PC-9 (cell line): ENCODE measurements around the gene ALG5. TPM values are rescaled to one million over a fixed set of nuclear protein-coding genes. Genes with fewer than 3 reads are reported as not detected.

ENCODE experiments used
- BruUV-seq: library from RNA; stranded (reverse); fragments of 400-500 nt; replicated peaks from 2 replicates; lab custom pipeline; 2021; lab: Mats Ljungman, UMichigan
- CTCF ChIA-PET: fragments of 300-600 bp; sonication (Branson Sonifier 250); formaldehyde crosslinking; loops from one replicate; lab custom pipeline; 2022; ENCODE audit warnings: antibody characterized with exemption; lab: Charles Lee
- POLR2A ChIA-PET: fragments of 300-600 bp; sonication (Branson Sonifier 250); formaldehyde crosslinking; loops from one replicate; lab custom pipeline; 2022; ENCODE audit warnings: antibody characterized with exemption; ENCODE audit not compliant: unreplicated experiment; lab: Charles Lee
- DNase-seq, 2 experiments: peaks; one replicate each; pipeline versions ENCODE4 v3.0.0 to v3.0.0-alpha.2; 2015 to 2022; ENCODE audit warnings: mixed read lengths in 1 of 2
- H2AFZ ChIP-seq: fragments of 200-600 bp; sonication (generic); 2 replicates; pipeline ENCODE4 v1.8.1; 2017; ENCODE audit warnings: antibody characterized with exemption
- H3F3A ChIP-seq: fragments of 200-600 bp; sonication (generic); 2 replicates; pipeline ENCODE4 v1.8.1; 2017; ENCODE audit warnings: antibody characterized with exemption, mild to moderate bottlenecking, low read depth; ENCODE audit not compliant: insufficient read depth
- H3K27ac ChIP-seq: fragments of 200-600 bp; sonication (generic); 2 replicates; pipeline ENCODE4 v1.6.1; 2016; ENCODE audit warnings: mixed run types
- H3K27me3 ChIP-seq: fragments of 200-600 bp; sonication (generic); 2 replicates; pipeline ENCODE4 v1.6.1; 2016; ENCODE audit warnings: low read depth, mixed run types; ENCODE audit not compliant: insufficient read depth
- H3K36me3 ChIP-seq: fragments of 200-600 bp; sonication (generic); 2 replicates; pipeline ENCODE4 v1.6.1; 2016; ENCODE audit warnings: low read depth, mixed run types
- H3K4me1 ChIP-seq: fragments of 200-600 bp; sonication (generic); replicated peaks from 2 replicates; pipeline ENCODE4 v1.6.1; 2016; ENCODE audit warnings: mixed run types; ENCODE audit not compliant: insufficient read depth
- H3K4me2 ChIP-seq: fragments of 200-600 bp; sonication (generic); 2 replicates; pipeline ENCODE4 v1.6.1; 2017; ENCODE audit warnings: mixed run types
- H3K4me3 ChIP-seq: fragments of 200-600 bp; sonication (generic); 2 replicates; pipeline ENCODE4 v1.6.1; 2016; ENCODE audit warnings: mixed run types
- H3K79me2 ChIP-seq: fragments of 200-600 bp; sonication (generic); 2 replicates; pipeline ENCODE4 v1.6.1; 2017; ENCODE audit warnings: low read depth, mixed run types
- H3K9me2 ChIP-seq: fragments of 200-600 bp; sonication (generic); 2 replicates; pipeline ENCODE4 v1.8.1; 2017; ENCODE audit warnings: mild to moderate bottlenecking; ENCODE audit not compliant: insufficient read depth
- H3K9me3 ChIP-seq: fragments of 200-600 bp; sonication (generic); 2 replicates; pipeline ENCODE4 v1.8.1; 2016; ENCODE audit warnings: low read depth; ENCODE audit not compliant: insufficient read depth
- H4K20me1 ChIP-seq: fragments of 200-600 bp; sonication (generic); 2 replicates; pipeline ENCODE4 v1.8.1; 2017; ENCODE audit not compliant: insufficient read depth
- EZH2 ChIP-seq: fragments of 200-600 bp; sonication (generic); IDR thresholded peaks from 2 replicates; pipeline ENCODE4 v1.8.0; 2017; ENCODE audit warnings: antibody characterized with exemption, low read depth
- intact Hi-C: fragments of 100-400 bp; cut with micrococcal nuclease; formaldehyde crosslinking; loops from one replicate; pipeline ENCODE4 v1.10.0; 2022; ENCODE audit not compliant: unreplicated experiment
- total RNA-seq: library from RNA; stranded (reverse); gene quantifications from 2 replicates; pipeline ENCODE4 v1.2.3, GENCODE V29; 2021
- TF ChIP-seq, protein P1 (sequence below): fragments of 200-600 bp; sonication (generic); conservative IDR thresholded peaks from 2 replicates; pipeline ENCODE4 v1.6.1; 2017; ENCODE audit warnings: mixed run types, antibody characterized with exemption, mild to moderate bottlenecking, moderate library complexity

Gene ALG5
- total RNA-seq, 1 experiment from 2014 or later, result 18.8 TPM

DNA sequence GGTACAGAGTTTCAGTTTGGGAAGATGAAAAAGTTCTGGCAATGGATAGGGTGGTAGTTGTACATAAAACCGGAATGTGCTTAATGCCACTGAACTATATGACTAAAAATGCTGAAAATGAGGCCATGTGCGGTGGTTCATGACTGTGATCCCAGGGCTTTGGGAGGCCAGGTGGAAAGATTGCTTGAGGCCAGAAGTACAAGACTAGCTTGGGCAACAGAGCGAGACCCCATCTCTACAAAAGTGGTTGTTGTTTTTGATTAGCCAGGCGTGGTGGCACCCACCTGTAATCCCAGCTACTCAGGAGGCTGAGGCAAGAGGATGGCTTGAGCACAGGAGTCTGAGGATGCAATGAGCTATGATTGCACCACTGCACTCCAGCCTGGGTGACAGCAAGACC lies 91.9 kb downstream of the ALG5 start:
- Histone ChIP-seq H3K4me1 (no peaks in the 10 kb centered on the region), H3K27ac (no peak overlapping the region), H4K20me1 (no peaks in the 10 kb centered on the region), H3K4me2 (no peak overlapping the region), H3K36me3 (no peaks in the 10 kb centered on the region), H2AFZ (no peak overlapping the region), H3K4me3 (no peak overlapping the region), H3K27me3 (no peaks in the 10 kb centered on the region), H3K79me2 (no peaks in the 10 kb centered on the region), H3K9me3 (no peaks in the 10 kb centered on the region; the same call in 1 of the 2 replicates), H3F3A (no peaks in the 10 kb centered on the region), H3K9me2 (no peaks in the 10 kb centered on the region)
- TF ChIP-seq, protein P1, sequence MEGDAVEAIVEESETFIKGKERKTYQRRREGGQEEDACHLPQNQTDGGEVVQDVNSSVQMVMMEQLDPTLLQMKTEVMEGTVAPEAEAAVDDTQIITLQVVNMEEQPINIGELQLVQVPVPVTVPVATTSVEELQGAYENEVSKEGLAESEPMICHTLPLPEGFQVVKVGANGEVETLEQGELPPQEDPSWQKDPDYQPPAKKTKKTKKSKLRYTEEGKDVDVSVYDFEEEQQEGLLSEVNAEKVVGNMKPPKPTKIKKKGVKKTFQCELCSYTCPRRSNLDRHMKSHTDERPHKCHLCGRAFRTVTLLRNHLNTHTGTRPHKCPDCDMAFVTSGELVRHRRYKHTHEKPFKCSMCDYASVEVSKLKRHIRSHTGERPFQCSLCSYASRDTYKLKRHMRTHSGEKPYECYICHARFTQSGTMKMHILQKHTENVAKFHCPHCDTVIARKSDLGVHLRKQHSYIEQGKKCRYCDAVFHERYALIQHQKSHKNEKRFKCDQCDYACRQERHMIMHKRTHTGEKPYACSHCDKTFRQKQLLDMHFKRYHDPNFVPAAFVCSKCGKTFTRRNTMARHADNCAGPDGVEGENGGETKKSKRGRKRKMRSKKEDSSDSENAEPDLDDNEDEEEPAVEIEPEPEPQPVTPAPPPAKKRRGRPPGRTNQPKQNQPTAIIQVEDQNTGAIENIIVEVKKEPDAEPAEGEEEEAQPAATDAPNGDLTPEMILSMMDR, result no peak
- TF ChIP-seq EZH2, result no peak
- DNase-seq, result no peak
- intact Hi-C loops, result no loop called here
- ChIA-PET POLR2A (no interaction called here), CTCF (no interaction called here)
- BruUV-seq, result no TSS peak

DNA sequence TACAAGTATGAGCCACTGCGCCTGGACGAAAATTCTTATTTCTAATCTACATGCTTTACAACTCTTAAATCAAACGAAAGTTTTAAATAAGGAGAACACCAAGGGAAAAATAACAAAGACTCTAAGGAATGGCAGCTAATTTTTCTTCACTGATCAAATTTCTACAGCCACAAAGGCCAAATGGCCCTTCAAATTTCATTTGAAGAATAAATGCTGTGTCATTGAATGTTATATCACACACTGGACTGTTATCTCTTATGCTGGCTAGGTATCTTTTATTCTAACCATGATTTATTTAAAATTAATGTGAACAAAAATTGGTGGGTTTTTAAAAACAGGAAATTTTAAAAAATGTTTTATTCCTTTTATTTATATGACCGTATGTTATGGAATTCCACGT lies 93.2 kb downstream of the ALG5 start:
- DNase-seq, result no peak
- H2AFZ ChIP-seq, result no peak overlapping the region
- no peak overlapping the region for H3K27ac ChIP-seq
- no peaks in the 10 kb centered on the region; the same call in 1 of the 2 replicates for H3K9me3 ChIP-seq
- no peak overlapping the region for H3K4me2 ChIP-seq
- no peak overlapping the region for H3K4me3 ChIP-seq
- ChIA-PET POLR2A (no interaction called here), CTCF (interaction anchor here (0.6 kb wide), 1 partner anchor 11 kb away, joined by 3 read pairs; no protein-coding TSS in a partner anchor)
- no peaks in the 10 kb centered on the region for H3F3A ChIP-seq
- no peaks in the 10 kb centered on the region for H3K27me3 ChIP-seq
- no peaks in the 10 kb centered on the region for H3K79me2 ChIP-seq
- no peaks in the 10 kb centered on the region for H3K9me2 ChIP-seq
- H3K4me1 ChIP-seq, result no peaks in the 10 kb centered on the region
- intact Hi-C loops, result no loop called here
- no peaks in the 10 kb centered on the region for H4K20me1 ChIP-seq
- BruUV-seq, result no TSS peak
- H3K36me3 ChIP-seq, result no peaks in the 10 kb centered on the region
- TF ChIP-seq, protein P1, result no peak
- no peak for TF ChIP-seq EZH2

DNA sequence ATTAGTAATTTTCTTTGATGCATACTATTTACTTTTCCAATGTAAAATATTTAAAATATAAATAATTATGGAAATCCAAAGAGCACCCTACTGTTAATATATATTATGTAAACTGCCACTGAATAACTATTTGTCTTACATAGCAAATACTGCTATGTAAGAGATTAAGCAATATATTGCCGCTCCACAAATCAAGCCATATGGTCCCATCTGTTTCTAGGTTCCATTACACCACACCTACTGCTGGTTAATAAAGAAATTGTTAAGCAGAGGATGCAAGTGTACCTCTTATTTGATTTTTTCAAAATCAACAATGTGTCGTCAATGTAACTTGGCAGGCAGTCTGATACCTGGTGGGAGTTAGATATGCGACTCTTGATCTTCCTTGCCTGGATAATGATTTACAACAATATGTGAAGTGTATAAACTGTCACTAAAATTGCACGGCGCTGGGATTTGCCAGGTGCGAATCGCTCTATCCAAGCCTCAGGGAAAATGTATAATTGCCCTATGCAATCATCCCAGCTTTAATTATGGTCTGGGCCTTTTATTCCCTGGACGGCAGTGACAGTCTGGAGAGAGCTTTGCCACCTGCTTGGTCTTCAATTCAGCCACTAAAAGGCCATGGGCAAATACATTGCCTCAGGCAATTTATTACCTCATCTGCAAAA lies 95.1 kb downstream of the ALG5 start:
- Histone ChIP-seq H3K4me1 (no peaks in the 10 kb centered on the region), H3F3A (no peaks in the 10 kb centered on the region), H4K20me1 (no peaks in the 10 kb centered on the region), H3K27ac (no peak overlapping the region), H3K9me2 (no peaks in the 10 kb centered on the region), H3K27me3 (no peaks in the 10 kb centered on the region), H2AFZ (no peak overlapping the region), H3K36me3 (no peaks in the 10 kb centered on the region), H3K79me2 (no peaks in the 10 kb centered on the region), H3K4me3 (no peak overlapping the region), H3K4me2 (no peak overlapping the region), H3K9me3 (peaks cover 3% of the 10 kb centered on the region; the same call in 1 of the 2 replicates)
- TF ChIP-seq, protein P1, result no peak
- TF ChIP-seq EZH2, result no peak
- CTCF ChIA-PET, result no interaction called here
- POLR2A ChIA-PET, result no interaction called here
- no TSS peak for BruUV-seq
- intact Hi-C loops, result no loop called here
- no peak for DNase-seq

Other genes with a start within 250 kb of the ALG5 start
- 3.9 and 5.6 TPM in 2 replicates for gene RFXAP, start 180.1 kb downstream of the ALG5 start, total RNA-seq
- gene SMAD9, start 79.1 kb downstream of the ALG5 start, total RNA-seq, result 0.94 and 1.4 TPM in 2 replicates
- gene EXOSC8, start 1.4 kb upstream of the ALG5 start, total RNA-seq, result 44.1 and 51.2 TPM in 2 replicates
- 30.1 and 44.1 TPM in 2 replicates for gene SUPT20H, start 60.3 kb upstream of the ALG5 start, total RNA-seq
- not detected in 2 replicates for gene CSNK1A1L, start 106.3 kb upstream of the ALG5 start, total RNA-seq